SK-N-SH treated with all-trans-retinoic acid at 6 μM for 48 hours (cell line): Measurements from ENCODE around the gene BRINP3.

ENCODE experiments used
- BACH2 ChIP-seq: fragments of 250-450 bp; sonication (Bioruptor Pico); IDR thresholded peaks from 2 replicates; pipeline ENCODE4 v1.9.0; 2021; ENCODE audit warnings: mild to moderate bottlenecking, borderline replicate concordance
- CSRNP3 ChIP-seq: fragments of 250-450 bp; sonication (Bioruptor Pico); IDR thresholded peaks from 2 replicates; pipeline ENCODE4 v1.5.1; 2021; ENCODE audit warnings: mild to moderate bottlenecking, moderate library complexity
- OSR1 ChIP-seq: fragments of 250-450 bp; sonication (Bioruptor Pico); IDR thresholded peaks from 2 replicates; pipeline ENCODE4 v1.8.0; 2022; ENCODE audit warnings: moderate library complexity, mild to moderate bottlenecking, inconsistent platforms
- SNAI2 ChIP-seq: fragments of 250-450 bp; sonication (Bioruptor Pico); IDR thresholded peaks from 2 replicates; pipeline ENCODE4 v1.5.0; 2020; ENCODE audit warnings: mild to moderate bottlenecking, moderate library complexity

- TF ChIP-seq BACH2 (no peak), SNAI2 (CRISPR knock-in tag) (no peak), OSR1 (no peak), CSRNP3 (no peak)
These were observed 99.7 kb downstream of the BRINP3 start for GRCh38 chr1:190377991-190378390.
